22Rv1 (cell line): ENCODE results near the gene CCDC178.

ENCODE experiments used
- CTCF ChIP-seq: fragments of 450-650 bp; IDR thresholded peaks from 2 replicates; pipeline ENCODE4 v1.5.1; 2017; ENCODE audit warnings: mild to moderate bottlenecking
- ZFX ChIP-seq: fragments of 450-650 bp; IDR thresholded peaks from 2 replicates; pipeline ENCODE4 v1.6.1; 2017; ENCODE audit warnings: antibody characterized with exemption, borderline replicate concordance

DNA sequence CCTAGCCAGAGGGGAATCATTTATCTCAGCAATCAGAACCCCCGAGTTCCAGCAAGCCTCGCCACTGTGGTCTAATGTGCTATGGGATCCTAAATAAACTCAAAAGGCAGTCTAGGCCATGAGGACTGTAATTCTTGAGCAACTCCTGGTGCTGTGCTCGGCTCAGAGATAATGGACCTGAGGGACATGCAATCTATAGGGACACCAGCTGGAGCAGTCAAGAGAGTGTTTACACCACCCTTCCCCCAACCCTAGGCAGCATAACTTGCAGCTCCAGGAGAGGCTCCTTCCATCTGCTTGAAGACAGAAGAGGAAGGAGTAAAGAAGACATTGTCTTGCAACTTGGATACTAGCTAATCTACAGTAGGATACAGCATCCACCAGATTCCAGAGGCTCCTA is 442.2 kb downstream of the CCDC178 start:
- no peak for TF ChIP-seq CTCF
- TF ChIP-seq ZFX = no peak
